PC-9 (cell line): ENCODE measurements around the gene IL11RA.
A peak's percentile ranks its signal among the peaks of the same experiment; 100 is the strongest.

Experiments
- EZH2 ChIP-seq: fragments of 200-600 bp; sonication (generic); IDR thresholded peaks from 2 replicates; pipeline ENCODE4 v1.8.0; 2017; ENCODE audit warnings: antibody characterized with exemption, low read depth
- TF ChIP-seq, protein P1 (sequence below): fragments of 200-600 bp; sonication (generic); conservative IDR thresholded peaks from 2 replicates; pipeline ENCODE4 v1.6.1; 2017; ENCODE audit warnings: mixed run types, antibody characterized with exemption, mild to moderate bottlenecking, moderate library complexity

GRCh38 chr9:34646211-34647083 lies 5.5 kb upstream of the IL11RA start, which contains the start of gene GALT:
- TF ChIP-seq, protein P1, sequence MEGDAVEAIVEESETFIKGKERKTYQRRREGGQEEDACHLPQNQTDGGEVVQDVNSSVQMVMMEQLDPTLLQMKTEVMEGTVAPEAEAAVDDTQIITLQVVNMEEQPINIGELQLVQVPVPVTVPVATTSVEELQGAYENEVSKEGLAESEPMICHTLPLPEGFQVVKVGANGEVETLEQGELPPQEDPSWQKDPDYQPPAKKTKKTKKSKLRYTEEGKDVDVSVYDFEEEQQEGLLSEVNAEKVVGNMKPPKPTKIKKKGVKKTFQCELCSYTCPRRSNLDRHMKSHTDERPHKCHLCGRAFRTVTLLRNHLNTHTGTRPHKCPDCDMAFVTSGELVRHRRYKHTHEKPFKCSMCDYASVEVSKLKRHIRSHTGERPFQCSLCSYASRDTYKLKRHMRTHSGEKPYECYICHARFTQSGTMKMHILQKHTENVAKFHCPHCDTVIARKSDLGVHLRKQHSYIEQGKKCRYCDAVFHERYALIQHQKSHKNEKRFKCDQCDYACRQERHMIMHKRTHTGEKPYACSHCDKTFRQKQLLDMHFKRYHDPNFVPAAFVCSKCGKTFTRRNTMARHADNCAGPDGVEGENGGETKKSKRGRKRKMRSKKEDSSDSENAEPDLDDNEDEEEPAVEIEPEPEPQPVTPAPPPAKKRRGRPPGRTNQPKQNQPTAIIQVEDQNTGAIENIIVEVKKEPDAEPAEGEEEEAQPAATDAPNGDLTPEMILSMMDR: peak; percentile 34; the same call in 1 of the 2 replicates
- TF ChIP-seq EZH2: no peak
